Measurements from ENCODE around the gene LMO4. TPM values are rescaled to one million over a fixed set of nuclear protein-coding genes. Genes with fewer than 3 reads are reported as not detected.
A peak's percentile ranks its signal among the peaks of the same experiment; 100 is the strongest.

The LMO4 gene
- total RNA-seq, 3 donors from 2014 or later: 19.0 to 51.2 (median 31.6) TPM

GRCh38 chr1:87333692-87334347 is 5.1 kb downstream of the LMO4 start:
- Histone ChIP-seq H3K4me1 (ENCODE audit: low read depth) (peaks cover 34% of the 10 kb centered on the region), H3K9me3 (no peaks in the 10 kb centered on the region), H3K36me3 (ENCODE audit: low read depth) (no peaks in the 10 kb centered on the region), H3K4me3 (no peak overlapping the region)
- intact Hi-C loops (cut with DNase I, micrococcal nuclease): no loop called here
- TF ChIP-seq CTCF (IDR thresholded peaks at IDR 0.05): no peak
- no peak for ATAC-seq
- peak in 1 of 3 donors; percentile 12 for DNase-seq

- ATAC-seq: peak; percentile 16
- no peak for TF ChIP-seq CTCF (IDR thresholded peaks at IDR 0.05)
- H3K4me1 ChIP-seq (ENCODE audit: low read depth): peaks cover 34% of the 10 kb centered on the region
These were observed 5.9 kb downstream of the LMO4 start for GRCh38 chr1:87334351-87335174.

GRCh38 chr1:87335175-87335884 is 6.7 kb downstream of the LMO4 start:
- peak; percentile 24 for TF ChIP-seq CTCF (IDR thresholded peaks at IDR 0.05)
- intact Hi-C loops (cut with DNase I, micrococcal nuclease): no loop called here
- Histone ChIP-seq H3K4me3 (peak overlapping the region; percentile 49), H3K4me1 (ENCODE audit: low read depth) (peaks cover 29% of the 10 kb centered on the region), H3K36me3 (ENCODE audit: low read depth) (no peaks in the 10 kb centered on the region), H3K9me3 (no peaks in the 10 kb centered on the region)
- DNase-seq (peak; percentile 85 to 91 (median 88)), ATAC-seq (peak; percentile 80)

More at GRCh38 chr1:87334351-87335174, 5.9 kb downstream of the LMO4 start:
- no peaks in the 10 kb centered on the region for H3K9me3 ChIP-seq
- peak overlapping the region; percentile 49 for H3K4me3 ChIP-seq
- peak in 2 of 3 donors; percentile 49 to 61 for DNase-seq
- intact Hi-C loops (cut with DNase I, micrococcal nuclease): no loop called here
- no peaks in the 10 kb centered on the region for H3K36me3 ChIP-seq (ENCODE audit: low read depth)

- Histone ChIP-seq H3K4me1 (ENCODE audit: low read depth) (peaks cover 29% of the 10 kb centered on the region), H3K4me3 (no peak overlapping the region)
These were observed 8.0 kb downstream of the LMO4 start for GRCh38 chr1:87336623-87337067.

More at GRCh38 chr1:87336623-87337067, 8.0 kb downstream of the LMO4 start:
- no peak for DNase-seq
- no peak for ATAC-seq
- Histone ChIP-seq H3K9me3 (no peaks in the 10 kb centered on the region), H3K36me3 (ENCODE audit: low read depth) (peaks cover 4% of the 10 kb centered on the region)
- no peak for TF ChIP-seq CTCF (IDR thresholded peaks at IDR 0.05)
- intact Hi-C loops (cut with DNase I, micrococcal nuclease): no loop called here

Measured in mucosa of descending colon (tissue), 3 donors.